H1 (cell line): ENCODE measurements around the gene LRTM2. TPM values are rescaled to one million over a fixed set of nuclear protein-coding genes. Genes with fewer than 3 reads are reported as not detected.

Experiments used
- ASH2L ChIP-seq: fragments of 200-600, 300-600 bp; sonication (generic); IDR thresholded peaks from one replicate; pipeline ENCODE4 v1.7.1; 2017; ENCODE audit warnings: low read length
- CHD7 ChIP-seq: fragments of 300-600 bp; sonication (generic); IDR thresholded peaks from 2 replicates; pipeline ENCODE4 v1.7.1; 2012; ENCODE audit warnings: low read length, moderate library complexity, mild to moderate bottlenecking, inconsistent platforms; ENCODE audit not compliant: insufficient replicate concordance
- E2F6 ChIP-seq: IDR thresholded peaks from 2 replicates; pipeline ENCODE4 v1.6.1; 2012; ENCODE audit warnings: inconsistent platforms
- polyA plus RNA-seq, 7 experiments: library from polyadenylated mRNA; depleted of rRNA in 3 of 7; stranded (reverse) in 5 of 7; unstranded in 2 of 7; fragments of >200 nt in 5 of 7; fragments of 200-250 nt in 2 of 7; gene quantifications; 1 replicate in 5 of 7; 2 replicates in 1 of 7; 4 replicates in 1 of 7; pipeline versions ENCODE4 v1.2.1 to v1.2.3, GENCODE V29; 2011 to 2013; ENCODE audit warnings: missing spikeins in 2 of 7, mixed read lengths in 2 of 7
- total RNA-seq: library from RNA; stranded (reverse); fragmentation: NEBNext Ultra II Directional; extraction: Animal tissue kit (Norgen Biotek cat#: 25700); gene quantifications from 2 replicates; pipeline ENCODE4 v1.2.1, GENCODE V29; 2021

The LRTM2 gene
- total and polyA plus RNA-seq, 2 of the 8 experiments (the other 6 are each of a cell fraction or from before 2014, with no cell fraction given) = 0.06 TPM; not detected in 1

GRCh38 chr12:1837541-1838204 lies 17.3 kb downstream of the LRTM2 start (continued):
- no peak for TF ChIP-seq E2F6
- no peak for TF ChIP-seq ASH2L
- no peak for TF ChIP-seq CHD7
